GM21619 (cell line): ENCODE data around the gene PWWP2B.
A peak's percentile ranks its signal among the peaks of the same experiment; 100 is the strongest.

Source experiments
- ATAC-seq: cut with Tn5 transposase; IDR thresholded peaks from one replicate; pipeline ENCODE4 v1.9.1; 2021; ENCODE audit not compliant: unreplicated experiment

Gene PWWP2B

DNA sequence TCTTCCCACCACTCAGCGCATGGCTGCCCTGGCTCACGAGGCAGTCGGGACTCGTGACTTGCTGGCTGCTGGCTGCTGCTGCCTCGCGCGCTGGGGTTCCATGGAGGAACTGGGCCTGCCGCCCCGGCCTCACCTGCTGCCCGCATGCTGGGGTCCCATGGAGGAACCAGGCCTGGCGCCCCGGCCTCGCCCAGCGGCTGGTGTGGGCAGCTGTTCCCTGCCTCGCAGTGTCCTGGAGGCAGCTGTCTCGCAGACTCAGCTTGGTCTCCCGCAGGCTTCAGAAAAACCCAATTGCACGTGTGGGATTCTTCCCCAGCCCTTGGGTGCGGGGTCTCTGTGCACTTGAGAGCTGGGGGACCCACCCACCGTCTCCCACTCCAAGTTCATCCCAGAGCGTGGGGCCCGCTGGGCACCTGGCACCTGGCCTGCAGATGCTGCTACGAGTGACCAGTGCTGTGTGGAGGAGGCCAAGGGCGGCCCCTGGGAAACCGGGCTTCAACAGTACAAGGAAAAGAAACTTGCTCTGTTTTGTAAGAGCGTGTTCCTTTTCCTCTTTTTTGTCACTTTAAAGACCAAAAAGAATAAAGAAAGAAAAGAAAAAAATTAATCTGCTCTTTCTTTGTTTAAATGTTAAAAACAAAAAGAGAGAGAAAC lies 20.4 kb downstream of the PWWP2B start:
- ATAC-seq, result no peak

GRCh38 chr10:132417957-132418441 lies 21.0 kb downstream of the PWWP2B start:
- ATAC-seq, result no peak

GRCh38 chr10:132418527-132419416 lies 21.8 kb downstream of the PWWP2B start:
- ATAC-seq, result no peak

- no peak for ATAC-seq
These were observed 22.8 kb downstream of the PWWP2B start for GRCh38 chr10:132419538-132420468.

DNA sequence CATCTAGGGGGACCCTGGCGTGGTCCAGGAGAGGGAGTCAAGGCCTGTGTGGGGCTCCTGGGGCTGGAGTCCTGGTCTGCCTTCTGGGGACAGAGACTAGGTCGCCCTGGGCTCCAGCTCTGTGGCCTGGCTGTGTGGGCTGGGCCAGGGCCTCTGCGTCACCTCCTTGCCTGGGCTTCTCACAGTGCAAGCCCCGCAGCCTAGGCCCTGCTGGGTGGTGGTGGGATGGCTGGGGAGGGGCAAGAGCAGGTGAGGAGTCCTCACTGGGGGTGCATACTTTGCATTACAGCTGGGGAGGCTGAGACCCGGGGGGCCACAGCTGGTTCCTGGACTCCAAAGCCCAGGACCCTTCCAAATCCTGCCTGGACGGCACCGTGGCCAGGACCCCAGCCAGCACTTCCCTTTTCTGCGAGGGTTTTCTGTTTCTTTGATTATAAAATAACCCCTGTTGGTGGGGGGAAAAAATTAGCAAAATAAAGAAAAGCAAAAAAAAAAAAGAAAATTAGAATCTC lies 23.5 kb downstream of the PWWP2B start:
- ATAC-seq, result no peak

GRCh38 chr10:132420981-132421846 lies 24.2 kb downstream of the PWWP2B start:
- peak; percentile 44 for ATAC-seq

DNA sequence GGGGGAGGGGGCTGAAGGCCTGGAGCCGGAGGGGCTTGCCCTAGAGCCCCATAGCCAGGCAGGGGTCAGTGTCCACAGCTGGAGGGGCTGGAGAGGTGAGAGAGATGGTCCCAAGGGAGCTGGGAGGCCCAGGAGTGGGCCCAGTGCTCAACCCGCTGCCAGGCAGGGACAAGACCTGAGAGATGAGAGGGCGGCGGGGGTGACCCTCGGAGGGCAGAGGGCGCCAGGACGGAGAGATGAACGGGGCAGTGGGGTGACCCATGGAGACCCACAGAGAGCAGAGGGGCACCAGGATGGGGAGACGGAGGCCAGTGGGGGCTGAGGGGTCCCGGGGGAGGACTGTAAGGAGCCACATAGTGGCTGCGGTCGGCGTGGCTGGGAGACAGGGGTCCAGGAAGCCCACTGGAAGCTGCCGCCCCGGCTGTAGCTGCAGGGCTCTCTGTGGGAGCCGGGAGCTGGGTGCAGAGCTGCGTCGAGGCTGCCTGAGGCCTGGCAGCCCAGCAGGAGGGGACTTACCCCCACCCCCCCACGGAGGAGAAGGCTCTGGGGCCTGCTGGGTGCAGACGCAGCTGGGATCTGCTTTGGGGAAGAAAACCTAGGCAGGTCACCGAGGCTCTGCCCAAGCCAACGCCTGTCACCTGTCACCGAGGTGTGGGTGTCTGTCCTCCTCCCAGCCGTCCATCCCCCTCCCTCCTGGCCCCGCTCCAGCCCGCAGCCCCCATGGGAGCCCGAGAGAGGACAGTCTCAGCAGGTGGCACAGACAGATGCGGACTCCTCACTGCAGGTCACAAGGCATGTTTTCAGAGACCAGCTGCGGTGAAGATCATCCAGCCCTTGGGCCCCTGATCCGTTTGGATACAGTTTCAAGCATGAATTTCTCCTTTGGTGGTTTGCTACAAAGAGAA lies 25.1 kb downstream of the PWWP2B start:
- peak; percentile 50 for ATAC-seq

DNA sequence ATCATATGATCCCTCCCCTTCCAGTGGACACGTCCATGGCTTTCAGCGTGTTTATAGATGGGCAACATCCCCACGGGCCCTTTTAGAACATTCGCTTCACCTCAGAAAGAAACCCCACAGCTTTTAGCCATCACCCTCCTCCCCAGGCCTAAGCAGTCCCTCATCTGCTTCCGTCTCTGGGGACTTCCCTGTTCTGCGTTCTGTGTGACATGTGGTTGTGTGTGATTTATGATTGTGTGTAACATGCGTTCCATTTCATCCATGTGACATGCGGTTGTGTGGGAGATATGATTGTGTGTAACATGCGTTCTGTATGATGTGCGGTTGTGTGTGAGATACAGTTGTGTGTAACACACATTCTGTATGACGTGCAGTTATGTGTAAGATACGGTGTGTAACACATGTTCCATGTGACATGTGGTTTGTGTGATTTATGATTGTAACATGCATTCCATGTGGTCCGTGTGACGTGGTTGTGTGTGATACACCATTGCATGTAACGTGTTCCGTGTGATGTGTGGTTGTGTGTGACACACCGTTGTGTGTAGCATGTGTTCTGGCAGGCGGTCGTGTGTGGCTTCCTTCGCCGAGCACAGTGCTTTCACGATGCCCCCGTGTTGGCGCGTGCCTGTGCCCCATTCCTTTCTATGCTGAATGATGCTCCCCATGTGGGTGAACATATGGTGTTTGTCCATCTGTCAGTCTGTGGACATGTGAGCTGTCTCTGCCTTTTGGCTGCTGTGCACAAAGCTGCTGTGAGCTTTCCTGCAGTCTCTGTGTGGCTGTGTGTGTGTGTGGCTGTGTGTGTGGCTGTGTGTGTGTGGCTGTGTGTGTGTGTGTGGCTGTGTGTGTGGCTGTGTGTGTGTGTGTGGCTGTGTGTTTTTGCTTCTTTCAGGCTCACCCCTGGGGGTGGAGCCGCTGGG lies 26.2 kb downstream of the PWWP2B start:
- no peak for ATAC-seq

GRCh38 chr10:132423966-132424861 lies 27.2 kb downstream of the PWWP2B start:
- no peak for ATAC-seq

DNA sequence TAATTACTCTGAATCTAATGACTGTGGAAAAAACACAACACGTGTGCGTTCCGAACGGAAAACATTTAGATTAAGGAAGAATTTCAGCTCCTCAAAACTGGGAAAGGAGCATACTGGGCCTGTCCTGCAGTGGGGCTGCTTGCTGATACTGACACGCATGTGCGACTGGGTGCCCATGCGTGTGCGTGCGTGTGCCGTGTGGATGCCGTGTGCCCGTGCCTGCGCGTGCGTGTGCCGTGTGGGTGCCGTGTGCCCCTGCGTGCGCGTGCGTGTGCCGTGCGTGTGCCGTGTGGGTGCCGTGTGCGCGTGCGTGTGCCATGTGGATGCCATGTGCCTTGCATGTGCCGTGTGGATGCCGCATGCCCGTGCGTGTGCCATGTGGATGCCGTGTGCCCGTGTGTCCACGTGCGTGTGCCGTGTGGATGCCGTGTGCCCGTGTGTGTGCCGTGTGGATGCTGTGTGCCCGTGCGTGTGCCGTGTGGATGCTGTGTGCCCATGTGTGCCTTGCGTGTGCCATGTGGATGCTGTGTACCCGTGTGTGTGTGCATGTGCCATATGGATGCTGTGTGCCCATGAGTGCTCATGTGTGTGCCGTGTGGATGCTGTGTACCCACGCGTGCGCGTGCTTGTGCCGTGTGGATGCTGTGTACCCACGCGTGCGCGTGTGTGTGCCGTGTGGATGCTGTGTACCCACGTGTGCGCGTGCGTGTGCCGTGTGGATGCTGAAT lies 28.2 kb downstream of the PWWP2B start:
- ATAC-seq, result no peak

GRCh38 chr10:132425757-132426155 lies 28.8 kb downstream of the PWWP2B start:
- ATAC-seq, result no peak

- ATAC-seq, result no peak
These were observed 30.2 kb downstream of the PWWP2B start for GRCh38 chr10:132427006-132427771.

DNA sequence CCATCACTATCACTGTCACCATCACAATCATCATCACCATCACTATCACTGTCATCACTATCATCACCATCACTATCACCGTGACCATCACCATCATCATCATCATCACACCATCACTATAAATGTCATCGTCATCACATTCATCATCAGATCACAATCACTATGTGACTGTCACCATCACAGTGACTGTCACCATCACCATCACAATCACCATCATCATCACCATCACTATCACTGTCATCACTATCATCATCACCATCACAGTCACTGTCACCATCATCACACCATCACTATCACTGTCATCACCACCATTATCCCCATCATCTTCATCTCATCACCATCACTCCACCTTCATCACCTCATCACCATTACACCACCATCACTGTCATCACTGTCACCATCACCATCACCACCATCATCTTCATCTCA lies 31.0 kb downstream of the PWWP2B start:
- ATAC-seq, result no peak

DNA sequence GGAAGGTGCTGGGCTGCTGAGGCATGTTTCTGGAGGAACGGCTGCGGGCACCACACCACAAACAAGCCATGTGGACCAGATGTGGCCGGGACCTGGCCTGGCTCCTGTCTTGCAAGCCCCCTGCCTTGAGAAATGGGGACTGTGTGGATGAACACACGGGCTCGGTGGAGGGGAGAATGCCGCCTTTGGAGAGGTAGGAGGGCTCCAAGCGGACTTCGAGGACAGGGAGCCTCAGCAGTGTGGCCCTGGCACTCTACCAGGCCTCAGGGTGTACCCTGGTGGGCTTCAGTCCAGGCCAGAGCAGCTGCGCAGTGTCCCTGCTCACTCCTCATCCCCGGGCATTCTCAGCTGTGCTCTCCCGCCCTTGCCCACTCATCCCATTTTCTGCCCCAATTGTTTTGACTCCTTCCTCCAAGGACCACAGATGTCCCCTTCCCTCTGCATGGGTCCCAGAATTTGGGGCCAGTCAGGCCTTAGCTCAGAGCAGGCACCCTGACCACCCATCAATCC lies 31.5 kb downstream of the PWWP2B start:
- no peak for ATAC-seq
